GM04504 (cell line): ENCODE measurements around the gene FKBP1B.
A peak's percentile ranks its signal among the peaks of the same experiment; 100 is the strongest.
"Not testable (repeated sequence)": the region's sequence is repeated elsewhere in the genome, so short reads cannot be mapped to it uniquely, and the experiment has no call there.

Source experiments
- DNase-seq: peaks from one replicate; pipeline ENCODE4 v3.0.0-alpha.2; 2012; ENCODE audit warnings: low read depth

FKBP1B gene

DNA sequence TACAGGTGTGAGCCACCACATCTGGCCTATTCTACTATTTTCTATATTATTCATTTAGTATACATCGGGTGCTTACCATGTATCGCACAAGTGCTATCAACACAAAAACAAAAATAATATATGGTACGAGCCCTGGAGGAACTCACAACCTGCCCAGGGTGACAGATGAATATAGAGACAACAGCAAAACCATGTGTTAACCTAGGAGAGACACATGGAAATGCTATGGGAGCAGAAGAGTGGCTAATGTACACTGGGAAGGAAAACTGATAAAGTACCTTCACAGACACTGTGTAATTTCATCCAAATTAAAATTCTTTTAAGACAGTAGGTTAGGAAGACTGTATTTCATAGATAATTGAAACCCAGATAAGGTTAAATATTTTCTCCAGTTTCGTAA, 22.7 kb downstream of the FKBP1B start:
- no peak for DNase-seq

DNA sequence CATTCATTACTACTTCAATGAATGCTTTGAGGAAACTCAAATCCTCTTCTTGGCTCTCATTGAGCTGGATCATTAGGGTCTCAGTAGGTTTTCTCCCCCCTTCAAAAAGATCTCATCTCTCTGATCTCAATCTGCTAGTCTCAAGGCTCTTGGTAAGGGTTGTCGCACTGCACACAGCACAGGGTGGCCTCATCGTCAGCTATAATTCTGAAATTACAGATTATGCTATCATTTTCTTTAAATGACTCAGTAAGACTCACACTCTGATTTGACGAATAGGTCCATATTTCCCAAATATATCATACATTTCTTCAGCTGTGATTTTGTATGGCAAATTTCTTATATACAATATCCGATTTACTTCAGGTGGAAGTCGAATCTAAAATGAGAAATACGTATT, 24.3 kb downstream of the FKBP1B start:
- DNase-seq, result no peak

DNA sequence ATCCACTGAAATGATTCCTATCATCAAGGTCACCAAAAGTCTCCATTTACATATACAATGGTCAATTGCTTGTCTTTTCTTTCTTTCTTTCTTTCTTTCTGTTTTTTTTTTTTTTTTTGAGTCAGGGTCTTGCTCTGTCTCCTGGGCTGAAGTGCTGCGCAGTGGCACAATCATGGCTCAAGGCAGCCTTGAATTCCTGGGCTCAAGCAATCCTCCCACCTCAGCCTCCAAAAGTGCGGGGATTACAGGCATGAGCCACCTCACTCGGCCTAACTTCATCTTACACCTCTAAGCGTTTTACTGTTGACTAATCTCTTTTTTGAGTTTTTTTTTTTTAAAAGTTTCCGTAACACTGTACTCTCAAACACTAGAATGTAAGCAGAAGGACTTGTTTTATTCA, 25.7 kb downstream of the FKBP1B start:
- DNase-seq, result no peak

DNA sequence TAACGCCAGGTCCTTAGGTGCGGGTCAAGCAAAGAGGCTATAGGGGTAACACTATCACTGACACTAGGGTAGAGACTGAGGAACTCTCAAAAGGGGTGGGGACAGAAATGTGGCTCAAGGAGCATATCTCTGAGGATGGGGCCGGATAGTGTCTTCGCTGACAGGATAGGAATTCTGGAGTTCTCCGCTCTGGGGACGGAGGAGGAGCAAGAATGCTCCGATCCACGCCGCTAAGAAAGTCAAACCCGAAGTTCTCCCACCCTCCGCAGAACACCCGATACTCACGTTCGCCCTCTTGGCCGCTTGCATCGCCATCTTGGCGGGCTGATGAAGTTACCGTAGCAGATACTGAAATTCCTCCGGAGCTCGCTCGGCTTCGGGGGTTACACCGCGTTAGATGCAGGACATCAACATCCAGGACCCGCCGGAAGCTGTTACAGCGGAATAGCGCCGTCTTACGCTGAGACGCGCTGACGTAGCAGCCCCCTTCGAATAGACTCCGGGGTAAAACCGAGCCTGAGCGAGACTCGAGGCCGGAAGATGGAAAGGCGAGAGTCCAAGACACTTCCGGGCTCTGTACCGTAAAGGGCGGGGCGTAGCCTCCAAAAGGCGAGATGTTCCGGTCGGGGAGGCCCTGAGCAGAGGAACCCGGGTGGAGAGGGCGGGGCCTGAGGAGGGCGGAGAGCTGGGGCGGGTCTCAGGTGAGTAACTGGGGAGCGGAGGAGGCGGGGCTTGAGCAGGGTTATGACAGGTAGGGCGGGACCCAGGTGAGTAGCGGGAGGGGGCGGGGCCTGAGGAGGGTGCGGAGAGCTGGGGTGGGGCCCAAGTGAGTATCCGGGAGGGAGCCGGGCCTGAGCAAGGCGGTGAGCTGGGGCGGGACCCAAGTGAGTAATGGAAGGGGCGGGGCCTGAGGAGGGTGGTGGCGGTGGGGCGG, 26.6 kb downstream of the FKBP1B start, which contains the start of gene SF3B6:
TSS of gene SF3B6 (minus strand) at position 412 of the 934 bp plus-strand sequence. CDS start at position 315, 97 bp downstream.
- DNase-seq, result peak; percentile 97

DNA sequence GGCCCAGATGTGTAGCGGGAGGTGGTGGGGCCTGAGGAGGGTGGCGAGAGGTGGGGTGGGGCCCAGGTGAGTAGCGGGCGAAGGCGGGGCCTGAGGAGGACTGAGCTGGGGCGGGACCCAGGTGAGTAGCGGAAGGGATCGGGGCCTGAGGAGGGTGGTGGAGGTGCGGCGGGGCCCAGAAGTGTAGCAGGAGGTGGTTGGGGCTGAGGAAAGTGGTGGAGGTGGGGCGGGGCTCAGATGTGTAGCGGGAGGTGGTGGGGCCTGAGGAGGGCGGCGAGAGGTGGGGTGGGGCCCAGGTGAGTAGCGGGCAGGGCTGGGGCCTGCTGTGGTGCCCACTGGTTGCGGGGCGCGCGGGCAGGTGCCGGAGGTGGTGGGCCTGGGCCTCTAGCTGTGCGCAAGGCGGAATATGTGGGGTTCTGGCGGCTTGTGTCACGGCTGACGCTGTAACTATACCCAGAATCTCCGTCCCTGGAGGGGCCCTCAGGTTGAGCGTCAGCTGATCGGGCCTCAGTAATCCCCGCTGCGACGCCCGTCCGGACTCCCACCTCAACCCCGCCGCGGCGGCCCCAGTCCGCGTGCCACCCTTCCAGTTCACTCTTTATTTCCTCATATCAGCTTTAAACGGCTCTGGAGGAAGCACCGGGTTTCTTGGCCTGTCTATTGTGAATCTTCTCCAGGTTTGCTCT, 27.5 kb downstream of the FKBP1B start:
- DNase-seq, result no peak

DNA sequence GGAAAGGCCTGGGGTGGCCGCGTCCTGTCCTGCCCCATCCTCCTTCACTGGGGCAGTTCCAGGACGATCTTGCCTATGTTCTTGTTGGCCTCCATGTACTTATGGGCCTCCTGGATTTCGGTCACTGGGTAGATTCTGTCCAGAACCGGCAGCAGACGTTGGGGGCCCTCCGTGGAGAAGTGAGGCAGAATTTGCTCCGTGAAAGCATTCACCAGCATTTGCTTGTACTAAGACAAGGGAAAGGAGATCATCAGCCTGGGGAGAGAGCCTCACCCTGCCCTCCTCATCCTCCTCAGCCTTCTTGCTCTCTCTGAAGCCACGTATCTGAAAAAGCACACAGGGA, 28.0 kb downstream of the FKBP1B start:
- no peak for DNase-seq

DNA sequence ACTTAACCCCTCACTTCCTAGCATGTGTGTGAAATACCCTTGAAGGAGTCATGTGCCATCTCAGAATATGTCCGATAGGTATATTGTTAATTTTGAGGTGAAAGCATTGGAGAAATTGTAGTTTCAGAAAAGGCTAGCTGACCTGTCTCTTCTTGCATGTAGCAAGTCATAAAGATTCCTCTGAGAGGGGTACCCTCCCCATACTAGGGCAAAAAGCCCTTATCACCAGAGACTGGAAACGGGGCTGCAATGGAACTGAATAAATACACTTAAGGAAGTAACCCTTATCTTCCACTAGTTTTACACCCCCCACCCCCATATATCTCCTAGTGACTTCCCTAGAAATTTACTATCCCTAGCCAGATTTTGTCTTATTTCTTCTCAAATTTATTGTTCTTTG, 28.3 kb downstream of the FKBP1B start:
- no peak for DNase-seq

DNA sequence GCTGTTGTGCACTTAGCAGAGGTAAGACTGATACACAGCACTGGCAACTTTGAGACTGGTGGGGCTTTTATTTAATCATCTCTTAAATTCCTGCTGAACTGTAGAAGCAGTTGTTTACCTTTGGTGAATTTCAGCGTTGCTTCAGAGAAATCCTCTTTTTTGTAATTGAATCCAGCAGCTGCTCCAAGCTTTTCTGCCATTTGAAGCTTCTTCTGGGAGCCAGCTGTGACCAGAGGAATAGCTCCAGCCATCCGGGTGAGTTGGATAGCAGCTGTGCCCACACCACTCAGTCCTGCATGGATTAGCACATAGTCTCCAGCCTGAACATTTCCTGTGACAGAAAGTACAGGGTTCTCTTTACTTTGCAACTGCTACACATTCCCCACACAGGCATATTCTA, 31.2 kb downstream of the FKBP1B start:
- no peak for DNase-seq

DNA sequence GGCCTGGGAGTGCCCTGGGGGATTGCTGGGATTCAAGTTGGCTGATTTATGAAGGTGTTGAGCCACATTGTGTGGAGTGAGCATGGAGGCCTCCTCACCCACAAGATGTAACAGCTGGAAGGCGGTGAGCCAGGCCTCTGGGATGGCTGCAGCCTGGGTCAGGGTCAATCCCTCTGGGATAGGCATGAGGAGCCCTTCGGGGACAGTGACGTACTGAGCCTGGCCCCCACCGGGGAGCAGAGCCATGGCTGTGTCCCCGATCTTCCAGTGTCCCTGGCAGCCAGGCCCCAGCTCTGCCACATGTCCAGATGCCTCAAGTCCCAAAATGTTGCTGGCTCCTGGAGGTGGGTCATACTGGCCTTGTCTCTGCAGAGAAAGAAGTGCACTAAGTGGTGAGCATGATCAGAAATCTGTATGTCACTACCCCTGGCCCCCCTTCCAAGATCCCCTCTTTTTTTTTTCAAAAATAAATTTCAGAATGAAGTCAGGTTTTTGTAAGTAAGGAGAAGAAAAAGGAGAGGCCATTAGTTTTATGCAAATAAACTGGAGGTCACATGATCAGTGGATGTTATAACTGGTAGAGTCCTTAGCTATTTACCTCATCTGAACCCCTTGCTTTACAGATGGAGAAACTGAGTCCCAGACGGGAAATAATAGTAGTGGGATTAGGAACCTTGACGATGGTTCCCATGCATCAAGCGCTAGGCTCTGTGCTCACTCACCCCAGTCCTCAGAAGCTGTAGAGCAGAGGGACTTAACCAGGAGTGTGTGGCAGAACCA, 33.4 kb downstream of the FKBP1B start:
- DNase-seq, result no peak

DNA sequence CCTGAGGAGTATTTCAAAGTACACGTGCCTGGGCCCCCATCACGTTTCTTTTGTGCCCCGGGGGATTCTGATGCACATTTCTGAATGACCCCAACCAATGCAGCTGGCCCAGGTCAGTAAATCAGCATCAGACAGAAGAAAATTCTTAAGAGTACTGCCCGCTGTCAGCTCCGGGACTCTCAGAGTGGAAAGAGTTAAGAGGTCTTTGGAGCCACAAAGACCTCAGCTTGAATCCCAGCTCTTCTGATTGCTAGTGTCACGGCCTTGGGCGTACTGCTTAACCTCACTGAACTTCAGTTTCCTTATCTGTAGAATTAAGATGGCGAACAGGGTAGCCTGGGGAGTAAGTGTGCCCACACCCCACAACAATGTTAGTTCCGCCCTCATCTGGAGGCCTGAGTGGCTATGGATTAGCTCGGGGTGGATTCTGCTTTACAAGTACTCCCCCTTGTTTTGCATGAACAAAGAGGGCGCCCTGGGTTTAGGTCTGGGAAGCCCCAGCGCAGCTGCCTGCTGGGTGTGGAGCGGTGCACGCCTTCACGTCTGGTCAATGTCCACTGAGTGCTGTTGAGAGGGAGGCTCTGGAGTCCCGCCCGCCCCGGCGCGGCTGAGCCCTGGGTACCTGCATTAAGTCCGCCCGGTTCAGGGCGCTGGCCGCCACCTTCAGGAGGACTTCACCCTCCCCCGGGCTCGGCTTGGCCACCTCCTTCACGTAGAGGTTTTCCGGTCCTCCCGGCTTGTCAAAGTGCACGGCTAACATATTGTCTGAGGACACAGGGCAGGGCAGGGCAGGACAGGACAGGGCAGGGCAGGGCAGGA, 34.2 kb downstream of the FKBP1B start:
- DNase-seq, result peak; percentile 56

DNA sequence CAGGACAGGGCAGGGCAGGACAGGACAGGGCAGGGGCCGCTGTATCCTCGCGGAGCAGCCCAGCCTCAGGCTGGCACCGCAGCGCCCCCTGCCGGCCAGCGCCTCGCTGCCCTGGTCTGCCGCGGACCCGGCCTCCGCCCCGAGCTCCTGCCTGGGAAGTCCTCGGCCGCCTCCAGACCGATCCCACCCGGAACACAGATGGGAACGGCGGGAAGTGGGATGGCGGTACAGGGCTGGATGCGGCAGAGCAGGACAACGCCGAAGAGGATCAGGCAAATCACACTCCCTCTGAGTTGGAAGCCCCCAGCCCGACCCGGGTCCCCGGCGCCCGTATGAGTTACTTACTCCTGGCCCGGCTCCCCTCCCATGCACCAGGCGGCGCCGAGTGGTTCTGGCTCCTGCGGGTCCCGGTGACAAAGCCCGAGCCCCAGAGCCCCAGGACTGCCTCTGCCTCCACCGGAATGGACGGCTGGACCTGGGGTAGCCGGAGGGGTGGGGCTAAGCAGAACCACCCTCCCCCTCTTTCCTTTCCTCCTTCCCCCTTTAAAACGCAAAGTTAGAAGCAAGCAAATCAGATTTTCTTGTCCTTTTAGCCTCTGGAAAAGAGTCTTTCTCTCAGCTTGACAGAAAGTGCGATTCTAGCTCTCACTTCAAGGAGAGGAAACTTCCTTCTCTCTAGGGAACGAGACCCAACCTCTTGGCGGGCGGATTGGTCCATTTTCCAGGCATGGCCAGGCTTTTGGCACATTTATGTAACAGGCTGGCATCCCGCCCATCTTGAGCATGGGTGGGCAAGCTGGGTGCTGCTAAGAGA, 35.1 kb downstream of the FKBP1B start, which contains the start of gene TP53I3:
TSS of gene TP53I3 (minus strand) at position 449 of the 814 bp plus-strand sequence. CDS start 508 bp downstream, outside the sequence.
- peak; percentile 80 for DNase-seq

DNA sequence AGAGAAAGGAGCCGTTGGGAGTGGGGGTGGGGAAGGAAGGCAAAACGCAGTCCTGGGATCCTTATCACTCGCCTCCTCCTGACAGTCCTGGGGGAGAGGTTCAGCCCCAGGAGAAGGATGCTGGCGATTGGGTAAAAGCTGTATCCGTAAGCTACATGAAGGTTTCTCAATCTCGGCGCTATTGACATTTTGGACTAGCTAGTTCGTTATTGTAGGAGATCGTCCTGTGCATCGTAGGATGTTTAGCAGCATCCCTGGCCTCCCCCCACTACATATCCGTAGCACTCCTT, 35.6 kb downstream of the FKBP1B start:
- no peak for DNase-seq

DNA sequence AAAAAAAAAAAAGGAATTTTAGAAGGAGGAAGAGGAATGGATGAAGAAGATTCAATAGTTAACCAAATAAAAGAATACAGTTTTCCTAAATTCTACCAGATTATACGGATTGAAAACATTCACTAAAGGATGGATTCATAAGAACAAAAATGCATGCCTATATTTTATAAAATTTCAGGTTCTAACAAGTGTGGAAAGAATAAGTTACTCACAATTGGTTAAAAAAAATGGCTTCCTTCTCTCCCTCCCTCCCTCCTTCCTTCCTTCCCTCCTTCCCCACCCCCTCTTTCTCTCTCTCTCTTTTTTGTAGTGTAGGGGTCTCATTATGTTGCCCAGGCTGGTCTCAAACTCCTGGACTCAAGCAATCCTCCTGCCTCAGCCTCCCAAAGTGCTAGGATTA, 36.7 kb downstream of the FKBP1B start:
- no peak for DNase-seq

DNA sequence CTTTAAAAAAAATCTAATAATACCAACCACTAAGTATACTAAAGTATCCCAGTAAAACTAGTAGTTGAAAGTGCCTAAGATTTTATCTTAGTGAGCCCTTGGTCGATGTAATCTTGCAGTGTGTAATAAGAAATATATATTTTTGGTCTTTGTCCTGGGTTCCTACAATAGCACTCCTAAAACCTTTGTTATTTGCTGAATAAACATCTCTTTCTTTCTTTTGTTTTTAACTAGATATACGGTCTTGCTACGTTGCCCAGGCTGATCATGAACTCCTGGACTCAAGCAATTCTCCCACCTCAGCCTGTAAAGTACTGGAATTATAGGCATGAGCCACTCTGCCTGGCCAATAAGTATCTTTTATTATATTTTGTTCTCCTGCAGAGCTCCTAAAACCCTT, 37.5 kb downstream of the FKBP1B start:
- DNase-seq, result no peak

DNA sequence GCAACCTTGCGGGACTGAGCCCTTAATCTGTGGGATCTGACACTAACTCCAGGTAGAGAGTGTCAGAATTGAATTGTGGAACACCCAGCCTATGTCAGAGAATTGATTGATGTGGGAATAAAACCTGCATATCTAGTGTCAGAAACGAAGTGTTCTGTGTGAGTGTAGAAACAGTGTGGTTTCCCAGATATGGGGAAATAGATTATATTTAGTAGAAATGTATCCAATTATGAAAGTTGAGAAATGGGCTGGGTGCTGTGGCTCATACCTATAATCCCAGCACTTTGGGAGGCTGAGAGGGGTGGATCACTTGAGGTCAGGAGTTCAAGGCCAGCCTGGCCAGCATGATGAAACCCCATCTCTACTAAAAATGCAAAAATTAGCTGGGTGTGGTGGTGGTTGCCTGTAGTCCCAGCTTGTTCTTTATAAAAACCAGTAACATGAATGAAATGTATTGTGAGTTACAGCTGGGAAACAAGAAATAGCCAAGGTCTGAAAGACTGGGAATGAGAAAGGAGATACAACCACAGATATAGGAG, 39.3 kb downstream of the FKBP1B start:
- DNase-seq, result no peak

DNA sequence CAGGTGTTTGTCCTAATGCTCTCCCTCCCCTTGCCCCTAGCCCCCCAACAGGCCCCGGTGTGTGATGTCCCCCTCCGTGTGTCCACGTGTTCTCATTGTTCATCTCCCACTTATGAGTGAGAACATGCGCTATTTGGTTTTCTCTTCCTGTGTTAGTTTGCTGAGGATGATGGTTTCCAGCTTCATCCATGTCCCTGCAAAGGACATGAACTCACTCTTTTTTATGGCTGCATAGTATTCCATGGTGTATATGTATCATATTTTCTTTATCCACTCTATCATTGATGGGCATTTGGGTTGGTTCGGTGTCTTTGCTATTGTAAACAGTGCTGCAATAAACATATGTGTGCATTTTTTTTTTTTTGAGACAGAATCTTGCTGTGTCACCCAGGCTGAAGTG, 43.7 kb downstream of the FKBP1B start:
- not testable (repeated sequence) for DNase-seq

DNA sequence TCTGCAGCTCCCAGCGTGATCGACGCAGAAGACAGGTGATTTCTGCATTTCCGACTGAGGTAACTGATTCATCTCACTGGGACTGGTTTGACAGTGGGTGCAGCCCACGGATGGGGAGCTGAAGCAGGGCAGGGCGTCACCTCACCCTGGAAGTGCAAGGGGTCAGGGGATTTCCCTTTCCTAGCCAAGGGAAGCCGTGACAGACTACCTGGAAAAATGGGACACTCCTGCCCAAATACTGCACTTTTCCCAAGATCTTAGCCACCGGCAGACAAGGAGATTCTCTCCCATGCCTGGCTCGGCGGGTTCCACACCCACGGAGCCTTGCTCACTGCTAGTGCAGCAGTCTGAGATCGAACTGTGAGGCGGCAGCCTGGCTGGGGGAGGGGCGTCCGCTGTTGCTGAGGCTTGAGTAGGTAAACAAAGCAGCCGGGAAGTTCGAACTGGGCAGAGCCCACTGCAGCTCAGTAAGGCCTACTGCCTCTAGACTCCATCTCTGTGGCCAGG, 45.7 kb downstream of the FKBP1B start:
- DNase-seq, result not testable (repeated sequence)

DNA sequence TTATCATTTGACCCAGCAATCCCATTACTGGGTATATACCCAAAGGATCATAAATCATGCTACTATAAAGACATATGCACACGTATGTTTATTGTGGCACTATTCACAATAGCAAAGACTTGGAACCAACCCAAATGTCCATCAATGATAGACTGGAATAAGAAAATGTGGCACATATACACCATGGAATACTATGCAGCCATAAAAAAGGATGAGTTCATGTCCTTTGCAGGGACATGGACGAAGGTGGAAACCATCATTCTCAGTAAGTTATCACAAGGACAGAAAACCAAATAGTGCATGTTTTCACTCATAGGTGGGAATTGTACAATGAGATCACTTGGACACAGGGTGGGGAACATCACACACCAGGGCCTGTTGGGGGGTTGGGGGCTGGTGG, 51.2 kb downstream of the FKBP1B start:
- DNase-seq, result not testable (repeated sequence)

DNA sequence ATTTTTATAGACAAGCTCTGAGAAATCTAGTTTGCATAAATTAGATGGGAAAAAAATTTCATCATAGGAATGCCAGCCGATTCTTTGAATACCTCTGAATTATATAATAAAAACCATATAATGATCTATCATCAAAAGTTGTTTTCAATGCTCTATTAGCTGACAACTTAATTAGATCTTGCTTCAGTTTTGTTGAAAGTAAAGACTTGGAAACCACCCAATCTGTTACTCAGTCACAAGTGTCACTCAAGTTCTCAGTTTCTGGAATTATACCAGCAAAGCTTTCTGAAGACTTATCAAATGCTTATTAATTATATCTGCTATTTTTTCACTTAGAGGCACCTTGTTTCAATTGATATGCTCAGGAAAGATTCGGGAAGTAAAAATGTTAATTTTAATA, 52.5 kb downstream of the FKBP1B start:
- no peak for DNase-seq

DNA sequence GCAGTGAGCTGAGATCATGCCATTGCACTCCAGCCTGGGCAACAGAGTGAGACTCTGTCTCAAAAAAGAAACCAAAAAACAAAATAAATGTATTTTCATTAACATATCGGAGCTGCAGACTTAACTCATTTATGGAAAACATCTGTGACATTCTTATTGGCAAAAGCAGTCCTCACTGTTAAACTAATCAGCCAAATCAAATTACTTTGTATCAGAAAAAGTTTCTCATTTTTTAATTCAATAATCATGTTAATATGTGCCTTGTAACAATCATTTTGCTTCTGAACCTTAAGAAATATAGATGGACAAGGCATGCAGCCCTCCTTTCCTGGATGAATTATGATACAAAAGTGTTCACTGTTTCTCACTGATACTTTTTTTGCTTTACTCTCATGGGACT, 53.1 kb downstream of the FKBP1B start:
- DNase-seq, result no peak
